ENCODE results near the gene SMARCB1.

DNA sequence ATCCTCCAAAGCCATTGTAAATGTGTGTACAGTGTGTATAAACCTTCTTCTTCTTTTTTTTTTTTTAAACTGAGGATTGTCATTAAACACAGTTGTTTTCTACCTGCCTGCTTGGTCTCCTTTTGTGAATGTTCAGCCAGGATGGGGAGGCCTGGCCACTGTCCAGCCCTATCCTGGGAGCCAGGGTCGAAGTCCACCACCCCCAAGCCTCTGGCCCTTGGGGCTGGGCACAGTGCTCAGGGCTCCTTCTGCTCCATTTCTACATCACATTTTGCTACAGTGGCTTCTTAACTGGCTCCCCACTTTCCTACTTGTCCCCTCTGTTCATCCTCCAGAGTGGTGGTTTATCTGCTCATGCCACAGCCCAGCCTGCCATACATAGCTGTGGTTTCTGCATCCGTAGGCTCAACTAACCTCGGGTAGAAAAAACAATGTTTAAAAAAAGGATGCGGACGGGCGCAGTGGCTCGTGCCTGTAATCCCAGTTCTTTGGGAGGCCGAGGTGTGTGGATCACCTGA lies 2.5 kb upstream of the SMARCB1 start:
- TF ChIP-seq, protein P1, sequence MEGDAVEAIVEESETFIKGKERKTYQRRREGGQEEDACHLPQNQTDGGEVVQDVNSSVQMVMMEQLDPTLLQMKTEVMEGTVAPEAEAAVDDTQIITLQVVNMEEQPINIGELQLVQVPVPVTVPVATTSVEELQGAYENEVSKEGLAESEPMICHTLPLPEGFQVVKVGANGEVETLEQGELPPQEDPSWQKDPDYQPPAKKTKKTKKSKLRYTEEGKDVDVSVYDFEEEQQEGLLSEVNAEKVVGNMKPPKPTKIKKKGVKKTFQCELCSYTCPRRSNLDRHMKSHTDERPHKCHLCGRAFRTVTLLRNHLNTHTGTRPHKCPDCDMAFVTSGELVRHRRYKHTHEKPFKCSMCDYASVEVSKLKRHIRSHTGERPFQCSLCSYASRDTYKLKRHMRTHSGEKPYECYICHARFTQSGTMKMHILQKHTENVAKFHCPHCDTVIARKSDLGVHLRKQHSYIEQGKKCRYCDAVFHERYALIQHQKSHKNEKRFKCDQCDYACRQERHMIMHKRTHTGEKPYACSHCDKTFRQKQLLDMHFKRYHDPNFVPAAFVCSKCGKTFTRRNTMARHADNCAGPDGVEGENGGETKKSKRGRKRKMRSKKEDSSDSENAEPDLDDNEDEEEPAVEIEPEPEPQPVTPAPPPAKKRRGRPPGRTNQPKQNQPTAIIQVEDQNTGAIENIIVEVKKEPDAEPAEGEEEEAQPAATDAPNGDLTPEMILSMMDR (IDR thresholded peaks at IDR 0.05; ENCODE audit: low read depth, low read length) = no peak
- TF ChIP-seq POLR2A (IDR thresholded peaks at IDR 0.05; ENCODE audit: extremely low read depth, insufficient read length) = no peak
- TF ChIP-seq, protein P2, sequence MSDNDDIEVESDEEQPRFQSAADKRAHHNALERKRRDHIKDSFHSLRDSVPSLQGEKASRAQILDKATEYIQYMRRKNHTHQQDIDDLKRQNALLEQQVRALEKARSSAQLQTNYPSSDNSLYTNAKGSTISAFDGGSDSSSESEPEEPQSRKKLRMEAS (IDR thresholded peaks at IDR 0.05; ENCODE audit: low read depth, low read length) = no peak
- no peak for TF ChIP-seq MYC (IDR thresholded peaks at IDR 0.05; ENCODE audit: low read depth, low read length)
